VCaP (cell line): ENCODE data around the gene MORC4.

Source experiments
- H3K27ac ChIP-seq: fragments of 450-650 bp; 2 replicates; pipeline ENCODE4 v1.5.1; 2017
- TF ChIP-seq, protein P1 (sequence below): fragments of 450-650 bp; conservative IDR thresholded peaks from 2 replicates; pipeline ENCODE4 v1.5.1; 2017; ENCODE audit warnings: mild to moderate bottlenecking, moderate library complexity

Gene MORC4

DNA sequence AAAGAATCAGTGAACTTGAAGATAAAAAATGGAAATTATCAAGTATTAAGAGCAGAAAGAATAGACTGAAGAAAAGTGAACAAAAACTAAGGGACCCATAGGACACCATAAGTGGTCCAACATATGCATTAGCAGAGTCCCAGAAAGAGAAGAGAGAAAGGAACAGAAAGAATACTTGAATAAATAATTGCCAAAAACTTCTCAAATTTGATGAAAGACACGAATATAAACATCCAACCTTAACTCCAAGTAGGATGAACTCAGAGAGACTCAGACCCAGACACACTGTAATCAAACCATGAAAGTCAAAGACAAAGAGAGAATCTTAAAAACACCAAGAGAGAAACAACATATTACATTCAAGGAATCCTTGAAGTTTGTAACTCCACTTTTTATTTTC, 35.7 kb downstream of the MORC4 start:
- TF ChIP-seq, protein P1, sequence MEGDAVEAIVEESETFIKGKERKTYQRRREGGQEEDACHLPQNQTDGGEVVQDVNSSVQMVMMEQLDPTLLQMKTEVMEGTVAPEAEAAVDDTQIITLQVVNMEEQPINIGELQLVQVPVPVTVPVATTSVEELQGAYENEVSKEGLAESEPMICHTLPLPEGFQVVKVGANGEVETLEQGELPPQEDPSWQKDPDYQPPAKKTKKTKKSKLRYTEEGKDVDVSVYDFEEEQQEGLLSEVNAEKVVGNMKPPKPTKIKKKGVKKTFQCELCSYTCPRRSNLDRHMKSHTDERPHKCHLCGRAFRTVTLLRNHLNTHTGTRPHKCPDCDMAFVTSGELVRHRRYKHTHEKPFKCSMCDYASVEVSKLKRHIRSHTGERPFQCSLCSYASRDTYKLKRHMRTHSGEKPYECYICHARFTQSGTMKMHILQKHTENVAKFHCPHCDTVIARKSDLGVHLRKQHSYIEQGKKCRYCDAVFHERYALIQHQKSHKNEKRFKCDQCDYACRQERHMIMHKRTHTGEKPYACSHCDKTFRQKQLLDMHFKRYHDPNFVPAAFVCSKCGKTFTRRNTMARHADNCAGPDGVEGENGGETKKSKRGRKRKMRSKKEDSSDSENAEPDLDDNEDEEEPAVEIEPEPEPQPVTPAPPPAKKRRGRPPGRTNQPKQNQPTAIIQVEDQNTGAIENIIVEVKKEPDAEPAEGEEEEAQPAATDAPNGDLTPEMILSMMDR = no peak
- H3K27ac ChIP-seq = no peak overlapping the region

DNA sequence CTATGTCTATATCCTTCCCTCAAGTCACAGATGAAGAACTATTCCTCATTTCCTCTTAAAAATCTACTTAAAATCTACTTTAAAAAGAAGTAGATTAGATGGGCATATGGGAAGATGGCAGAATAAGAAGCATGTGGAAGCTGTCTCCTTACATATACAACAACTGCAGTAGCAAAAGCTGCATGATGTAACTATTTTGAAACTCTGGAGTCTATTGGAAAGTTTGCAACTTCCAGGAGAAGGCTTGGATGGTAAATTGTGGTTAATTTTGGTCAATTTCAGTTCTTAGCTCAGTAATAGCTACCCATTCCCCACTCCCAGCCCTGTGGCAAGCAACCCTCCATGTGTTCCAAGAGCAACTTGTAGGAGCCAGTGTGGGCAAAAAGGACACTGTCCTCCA, 36.9 kb downstream of the MORC4 start:
- TF ChIP-seq, protein P1 = no peak
- H3K27ac ChIP-seq = no peak overlapping the region

DNA sequence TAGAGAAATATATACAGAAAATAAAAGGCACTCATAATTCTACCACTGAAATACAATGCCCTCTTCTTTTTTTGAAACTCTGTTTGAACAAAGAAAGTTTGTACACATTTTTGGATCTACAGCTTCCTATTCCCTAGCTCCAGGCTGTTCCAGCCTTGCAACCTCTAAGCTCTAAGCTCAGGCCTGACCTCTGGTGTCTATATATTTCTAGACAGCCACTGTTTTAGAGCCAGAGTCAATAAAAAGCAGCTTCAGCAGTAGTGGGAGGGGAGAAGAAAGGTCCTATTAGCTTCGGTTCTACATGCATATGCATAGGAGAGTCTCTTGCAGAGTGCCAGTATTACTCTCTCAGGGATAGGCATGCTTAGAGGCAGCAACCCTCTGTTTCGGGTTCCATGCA, 40.1 kb downstream of the MORC4 start:
- TF ChIP-seq, protein P1 = peak; percentile 63
- no peak overlapping the region for H3K27ac ChIP-seq

DNA sequence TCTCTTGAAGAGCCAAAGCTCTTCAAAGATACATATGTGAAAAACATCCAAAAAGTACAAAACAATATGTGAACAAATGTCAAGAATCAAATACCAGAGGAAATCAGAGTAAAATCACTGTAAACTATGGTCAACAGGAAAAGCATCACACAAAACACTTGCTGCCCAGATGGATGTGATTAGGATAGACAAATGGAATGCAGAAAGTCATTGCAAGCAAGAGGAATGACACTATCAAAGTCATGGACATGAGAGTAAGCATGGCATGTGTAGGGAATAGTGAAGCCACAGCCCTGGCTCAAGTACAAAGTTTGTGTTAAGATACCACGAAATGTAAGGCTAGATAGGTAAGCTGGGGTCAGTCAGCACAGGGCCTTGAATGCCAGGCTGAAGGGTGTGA, 42.2 kb downstream of the MORC4 start:
- TF ChIP-seq, protein P1 = no peak
- no peak overlapping the region for H3K27ac ChIP-seq

DNA sequence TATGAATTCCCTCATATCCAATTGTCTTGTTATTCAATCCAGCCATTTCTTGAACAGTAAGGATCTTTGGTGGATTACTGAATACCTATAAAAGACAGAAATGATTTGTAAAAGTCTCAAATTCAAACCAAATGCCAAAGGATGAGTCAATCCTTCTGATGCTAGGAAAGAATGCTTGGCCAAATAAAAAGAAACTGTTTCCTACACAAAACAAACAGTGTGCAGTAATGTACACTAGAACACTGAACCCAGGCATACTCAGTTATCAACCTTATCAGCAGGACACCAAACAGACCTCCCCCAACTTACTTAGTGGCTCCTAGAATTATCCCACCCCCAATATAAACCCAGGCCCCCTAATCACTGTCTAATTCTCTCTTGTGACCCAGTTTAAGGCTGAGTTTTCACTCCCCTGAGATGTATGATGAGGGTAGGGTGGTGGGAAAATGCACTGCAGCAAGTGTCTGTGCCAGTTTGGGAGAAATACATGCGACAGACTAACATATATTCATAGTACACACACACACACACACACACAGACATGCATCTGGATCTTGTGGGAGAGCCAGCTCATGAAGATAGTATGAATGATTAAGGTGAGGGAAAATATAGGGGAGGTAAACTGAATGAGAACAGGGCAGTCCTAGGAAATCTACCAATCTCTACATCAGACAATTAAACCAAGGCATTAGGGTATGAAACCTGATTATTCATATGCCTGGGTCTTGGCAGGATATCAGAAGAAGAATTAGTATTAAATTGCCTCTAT, 44.8 kb downstream of the MORC4 start:
- TF ChIP-seq, protein P1 = no peak
- H3K27ac ChIP-seq = no peak overlapping the region

DNA sequence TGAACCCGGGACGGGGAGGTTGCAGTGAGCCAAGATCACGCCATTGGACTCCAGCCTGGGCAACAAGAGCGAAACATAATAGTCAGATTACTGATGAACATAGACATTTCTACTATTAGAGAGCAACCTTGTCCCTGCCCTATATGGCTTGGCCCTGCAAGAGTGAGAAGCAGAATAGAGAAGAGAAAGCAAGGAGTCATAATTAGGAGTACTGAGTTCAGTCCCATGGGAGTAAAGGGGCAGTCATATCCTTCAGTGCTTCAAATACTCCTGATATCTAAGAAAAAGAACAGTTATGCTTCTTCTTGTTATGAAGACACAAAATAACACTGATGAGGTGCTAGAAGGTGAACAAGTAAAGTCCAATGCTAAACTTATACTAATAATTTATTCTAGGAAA, 46.0 kb downstream of the MORC4 start:
- TF ChIP-seq, protein P1 = no peak

DNA sequence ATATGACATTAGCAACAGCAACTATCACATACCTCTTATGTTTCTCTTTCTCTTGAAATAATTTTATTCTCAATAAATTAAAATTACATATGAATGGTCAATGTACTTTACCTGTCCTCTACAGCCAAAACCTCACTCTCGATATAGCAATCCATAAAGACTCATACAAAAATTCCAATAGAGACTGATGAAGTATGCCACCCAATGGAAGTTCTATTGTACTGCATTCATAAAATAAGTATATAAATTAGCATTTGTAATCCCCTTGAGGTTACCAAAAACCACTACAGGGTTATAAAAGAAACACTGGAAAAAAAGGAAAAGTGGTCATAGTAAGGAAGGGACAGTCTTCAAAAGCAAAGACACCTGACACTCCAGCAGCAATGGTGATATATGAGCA, 47.0 kb downstream of the MORC4 start:
- TF ChIP-seq, protein P1 = peak; percentile 51
- H3K27ac ChIP-seq = no peak overlapping the region

More for the DNA sequence above, 46.0 kb downstream of the MORC4 start:
- no peak overlapping the region for H3K27ac ChIP-seq
